Mucosa of descending colon (tissue), 3 donors: ENCODE data around the gene NECTIN3. TPM values are rescaled to one million over a fixed set of nuclear protein-coding genes. Genes with fewer than 3 reads are reported as not detected.

Experiments
- ATAC-seq: fragments of 200-7000 bp; cut with Tn5 transposase; one replicate; pipeline ENCODE4 v1.9.1; 2020; ENCODE audit warnings: mild to moderate bottlenecking, moderate library complexity
- DNase-seq, 3 donors: peaks; one replicate each; pipeline ENCODE4 v3.0.0-alpha.2; 2020
- H3K36me3 ChIP-seq: fragments of 200-600 bp; one replicate; pipeline ENCODE4 v1.8.0; 2021; ENCODE audit warnings: low read depth, mild to moderate bottlenecking
- H3K4me1 ChIP-seq: fragments of 200-600 bp; one replicate; pipeline ENCODE4 v1.8.0; 2021; ENCODE audit warnings: low read depth, mild to moderate bottlenecking
- H3K4me3 ChIP-seq: fragments of 200-600 bp; one replicate; pipeline ENCODE4 v1.8.0; 2021; ENCODE audit warnings: mild to moderate bottlenecking
- H3K9me3 ChIP-seq: fragments of 200-600 bp; one replicate; pipeline ENCODE4 v1.8.0; 2021; ENCODE audit warnings: mild to moderate bottlenecking
- intact Hi-C, 2 donors: fragments of 100-400 bp; cut with DNase I in 1 of 2; cut with micrococcal nuclease in 1 of 2; formaldehyde crosslinking; loops; one replicate each; pipeline versions ENCODE4 v1.11.0 to v1.11.1; 2022; cut with DNase I, micrococcal nuclease
- total RNA-seq, 3 donors: library from RNA; stranded (reverse); fragmentation: NEBNext Ultra II Directional in 2 of 3; extraction: Animal tissue kit (Norgen Biotek cat#: 25700) in 2 of 3; gene quantifications; one replicate each; pipeline versions ENCODE4 v1.2.1 to v1.2.4, GENCODE V29; 2021 to 2023
- TF ChIP-seq, protein P1 (sequence below): fragments of 200-600 bp; IDR thresholded peaks from one replicate; pipeline ENCODE4 v1.8.0; 2022; ENCODE audit warnings: antibody characterized with exemption, mild to moderate bottlenecking
- donor health status: DM: no; HTN: no; CAD: no; lungs with moderate emphysema.
- donor health status: DM: no; HTN: no; CAD: no.
- donor health status: DM: no; HTN: yes; CAD: no.

Gene NECTIN3
- total RNA-seq, 3 donors from 2014 or later, result 36.5 to 60.7 (median 43.8) TPM

DNA sequence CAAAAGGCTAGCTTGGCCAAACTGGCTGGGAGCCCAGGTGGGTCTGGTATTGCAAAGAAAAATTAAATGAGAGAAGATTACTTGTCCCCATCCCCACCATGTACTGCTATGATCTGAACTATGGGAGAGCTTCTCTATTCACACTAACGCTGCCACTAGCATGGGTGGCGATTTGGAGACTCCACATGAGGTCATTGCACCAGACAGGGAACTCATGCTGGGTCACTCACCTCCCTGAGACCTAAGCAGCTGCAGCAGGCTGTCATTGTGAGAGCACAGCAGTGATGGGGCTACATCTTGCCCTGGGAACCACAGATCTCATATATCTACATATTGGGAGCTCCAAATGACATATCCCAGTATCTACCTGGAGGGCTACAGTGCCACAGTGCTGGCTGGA, 36.3 kb upstream of the NECTIN3 start:
- DNase-seq (no peak), ATAC-seq (no peak)
- Histone ChIP-seq H3K4me1 (no peaks in the 10 kb centered on the region), H3K9me3 (peaks cover 4% of the 10 kb centered on the region), H3K4me3 (no peak overlapping the region), H3K36me3 (no peaks in the 10 kb centered on the region)
- TF ChIP-seq, protein P1, sequence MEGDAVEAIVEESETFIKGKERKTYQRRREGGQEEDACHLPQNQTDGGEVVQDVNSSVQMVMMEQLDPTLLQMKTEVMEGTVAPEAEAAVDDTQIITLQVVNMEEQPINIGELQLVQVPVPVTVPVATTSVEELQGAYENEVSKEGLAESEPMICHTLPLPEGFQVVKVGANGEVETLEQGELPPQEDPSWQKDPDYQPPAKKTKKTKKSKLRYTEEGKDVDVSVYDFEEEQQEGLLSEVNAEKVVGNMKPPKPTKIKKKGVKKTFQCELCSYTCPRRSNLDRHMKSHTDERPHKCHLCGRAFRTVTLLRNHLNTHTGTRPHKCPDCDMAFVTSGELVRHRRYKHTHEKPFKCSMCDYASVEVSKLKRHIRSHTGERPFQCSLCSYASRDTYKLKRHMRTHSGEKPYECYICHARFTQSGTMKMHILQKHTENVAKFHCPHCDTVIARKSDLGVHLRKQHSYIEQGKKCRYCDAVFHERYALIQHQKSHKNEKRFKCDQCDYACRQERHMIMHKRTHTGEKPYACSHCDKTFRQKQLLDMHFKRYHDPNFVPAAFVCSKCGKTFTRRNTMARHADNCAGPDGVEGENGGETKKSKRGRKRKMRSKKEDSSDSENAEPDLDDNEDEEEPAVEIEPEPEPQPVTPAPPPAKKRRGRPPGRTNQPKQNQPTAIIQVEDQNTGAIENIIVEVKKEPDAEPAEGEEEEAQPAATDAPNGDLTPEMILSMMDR, result no peak
- intact Hi-C loops, result no loop called here

DNA sequence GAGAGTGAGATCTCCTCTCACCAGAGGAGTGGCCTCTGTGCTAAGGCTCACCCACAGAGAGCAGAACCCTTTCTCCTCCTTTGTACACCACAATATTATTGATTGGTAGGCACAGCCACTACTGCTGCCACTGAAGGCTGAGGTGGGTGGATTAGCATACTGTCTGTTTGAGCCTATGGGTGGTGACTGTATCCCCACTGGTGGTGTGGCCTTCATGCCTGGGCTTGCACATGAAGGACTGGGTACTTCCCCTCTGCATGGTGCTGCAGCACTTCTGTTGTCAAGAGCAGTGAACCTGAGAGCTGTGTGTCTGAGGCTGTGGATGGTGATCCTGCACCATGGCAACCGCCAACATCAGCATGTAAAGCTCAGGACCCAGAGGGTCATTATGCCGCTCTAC, 35.7 kb upstream of the NECTIN3 start:
- ATAC-seq (no peak), DNase-seq (no peak)
- TF ChIP-seq, protein P1, result no peak

DNA sequence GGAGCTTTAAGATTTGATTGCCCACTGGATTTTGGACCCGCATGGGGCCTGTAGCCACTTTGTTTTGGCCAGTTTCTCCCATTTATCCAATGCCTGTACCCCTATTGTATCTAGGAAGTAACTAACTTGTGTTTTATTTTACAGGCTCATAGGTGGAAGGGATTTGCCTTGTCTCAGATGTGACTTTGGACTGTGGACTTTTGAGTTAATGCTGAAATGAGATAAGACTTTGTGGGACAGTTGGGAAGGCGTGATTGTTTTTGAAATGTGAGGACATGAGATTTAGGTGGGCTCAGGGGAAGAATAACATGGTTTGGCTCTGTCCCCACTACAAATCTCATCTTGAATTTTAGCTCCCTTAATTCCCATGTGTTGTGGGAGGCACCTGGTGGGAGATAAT, 30.7 kb upstream of the NECTIN3 start:
- intact Hi-C loops, result no loop called here
- Histone ChIP-seq H3K4me1 (no peaks in the 10 kb centered on the region), H3K36me3 (no peaks in the 10 kb centered on the region), H3K4me3 (no peak overlapping the region), H3K9me3 (peaks cover 4% of the 10 kb centered on the region)
- TF ChIP-seq, protein P1, result no peak
- no peak for ATAC-seq
- no peak for DNase-seq

More for the DNA sequence above, 35.7 kb upstream of the NECTIN3 start:
- intact Hi-C loops, result no loop called here
- Histone ChIP-seq H3K9me3 (peaks cover 4% of the 10 kb centered on the region), H3K36me3 (no peaks in the 10 kb centered on the region), H3K4me1 (no peaks in the 10 kb centered on the region), H3K4me3 (no peak overlapping the region)

DNA sequence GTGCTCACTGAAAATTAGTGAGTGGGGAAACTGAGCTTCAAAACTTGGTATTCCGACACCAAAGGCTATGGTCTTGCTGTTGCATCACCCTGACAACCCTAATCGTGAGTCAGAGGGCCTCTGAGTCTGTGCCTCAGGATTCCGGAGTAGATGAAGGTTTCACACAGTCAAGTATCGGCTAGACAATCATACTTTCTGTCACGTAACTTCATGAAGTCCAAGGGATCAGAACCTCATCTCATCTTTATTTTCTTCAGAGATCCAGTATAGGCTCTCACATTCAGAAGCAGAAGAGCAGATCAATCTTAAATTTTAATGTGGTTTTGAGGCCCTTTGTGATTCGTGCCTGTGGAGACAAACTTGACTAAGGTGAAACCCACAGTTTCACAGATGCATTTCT, 26.1 kb upstream of the NECTIN3 start:
- no peak for ATAC-seq
- intact Hi-C loops, result no loop called here
- TF ChIP-seq, protein P1, result no peak
- no peak for DNase-seq
- H3K4me1 ChIP-seq, result no peaks in the 10 kb centered on the region
- H3K9me3 ChIP-seq, result no peaks in the 10 kb centered on the region
- no peaks in the 10 kb centered on the region for H3K36me3 ChIP-seq
- no peak overlapping the region for H3K4me3 ChIP-seq

DNA sequence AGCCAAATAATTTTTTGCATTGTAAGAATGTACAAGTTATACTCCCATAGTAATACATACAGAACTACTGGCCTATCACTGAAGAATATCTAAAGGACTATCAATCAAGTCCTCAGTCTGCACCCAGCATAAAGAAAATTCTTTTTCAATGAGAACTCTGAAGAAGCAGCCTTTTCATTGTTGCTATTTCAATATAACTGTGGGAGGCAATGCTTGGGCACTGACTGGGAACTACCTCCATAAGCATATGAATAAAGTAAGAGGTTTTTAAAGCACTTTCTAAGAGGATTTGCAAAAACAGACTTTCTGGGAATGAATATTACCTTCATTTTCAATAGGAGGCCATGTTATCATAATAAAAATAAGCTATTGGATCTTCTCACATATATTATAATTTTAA, 24.6 kb upstream of the NECTIN3 start:
- no peaks in the 10 kb centered on the region for H3K36me3 ChIP-seq
- TF ChIP-seq, protein P1, result no peak
- no peaks in the 10 kb centered on the region for H3K4me1 ChIP-seq
- H3K9me3 ChIP-seq, result no peaks in the 10 kb centered on the region
- intact Hi-C loops, result no loop called here
- no peak for DNase-seq
- H3K4me3 ChIP-seq, result no peak overlapping the region
- ATAC-seq, result no peak

DNA sequence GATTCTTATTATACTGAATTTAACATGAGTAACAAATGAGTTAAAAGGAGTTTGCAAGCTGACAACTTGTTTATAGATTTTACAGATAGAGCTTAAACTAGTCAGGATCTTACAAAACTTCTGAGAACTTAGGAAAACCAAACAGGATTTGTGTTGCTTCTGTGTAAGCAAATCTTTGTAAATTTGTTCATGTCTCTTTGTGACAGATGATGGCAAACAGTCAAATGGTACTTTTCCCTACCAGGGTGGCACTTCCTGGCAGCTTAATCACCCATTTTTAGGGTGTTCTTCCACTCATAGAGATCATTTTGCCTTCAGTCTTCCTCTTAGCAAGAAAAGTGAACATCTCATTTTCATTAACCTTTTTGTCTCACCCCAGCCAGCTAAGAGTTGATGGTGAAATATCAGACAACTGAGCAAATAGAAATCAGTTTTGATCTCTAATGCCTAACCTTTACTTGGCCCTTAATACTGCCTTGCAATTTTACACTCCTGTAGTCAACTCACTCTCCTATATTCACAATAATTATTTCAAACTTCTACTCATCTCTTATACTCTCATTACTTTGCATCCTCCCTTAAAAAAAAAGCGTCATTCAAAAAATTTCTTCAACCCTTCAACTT, 23.7 kb upstream of the NECTIN3 start:
- Histone ChIP-seq H3K9me3 (no peaks in the 10 kb centered on the region), H3K36me3 (no peaks in the 10 kb centered on the region), H3K4me3 (no peak overlapping the region), H3K4me1 (no peaks in the 10 kb centered on the region)
- TF ChIP-seq, protein P1, result no peak
- ATAC-seq, result no peak
- intact Hi-C loops, result no loop called here
- DNase-seq, result no peak
